Inflammatory macrophage treated with lipopolysaccharide for 4 hours (primary cell): ENCODE measurements around the gene TPD52L2.

Experiments
- DNase-seq: peaks from one replicate; pipeline ENCODE4 v3.0.0-alpha.2; 2020

The TPD52L2 gene

DNA sequence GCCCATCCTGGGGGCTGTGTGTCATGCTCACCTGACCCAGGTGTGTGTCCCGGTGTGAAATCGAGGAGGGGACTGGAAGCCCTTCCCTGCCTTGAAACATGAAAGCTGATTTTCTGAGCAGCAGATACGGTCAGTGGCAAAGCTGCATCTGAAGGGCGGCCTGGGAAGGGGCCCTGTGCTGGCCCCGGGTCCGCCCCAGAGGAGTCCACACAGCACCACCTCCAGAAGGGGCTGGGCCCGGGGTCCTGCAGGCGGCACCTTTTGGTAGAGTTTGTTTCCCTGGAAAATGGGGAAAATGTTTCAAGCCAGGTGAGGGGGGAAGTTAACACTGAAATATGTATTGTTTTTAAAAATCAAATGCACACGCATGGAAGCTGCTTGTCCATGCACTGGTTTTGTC lies 70.4 kb downstream of the TPD52L2 start:
- DNase-seq = no peak

DNA sequence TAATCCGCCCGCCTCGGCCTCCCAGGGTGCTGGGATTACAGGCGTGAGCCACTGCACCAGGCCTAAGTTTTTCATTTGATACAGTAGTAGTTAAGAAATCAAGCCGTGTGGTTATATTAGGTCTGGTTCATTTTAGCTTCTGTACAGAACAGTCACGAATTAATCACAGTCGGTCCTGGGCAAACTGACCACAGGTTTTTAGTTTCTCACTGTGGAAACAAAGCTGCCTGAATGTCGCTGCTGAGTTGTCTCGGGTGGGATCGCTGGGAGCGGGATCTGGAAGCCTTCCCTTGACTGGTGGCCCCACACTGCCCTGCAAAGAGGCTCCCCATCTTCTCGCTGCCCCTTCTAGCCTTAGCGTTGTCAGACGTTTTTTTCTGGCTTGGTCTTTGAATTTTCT lies 72.5 kb downstream of the TPD52L2 start:
- no peak for DNase-seq

- DNase-seq = no peak
Observed at GRCh38 chr20:63939061-63939935, 74.2 kb downstream of the TPD52L2 start.

DNA sequence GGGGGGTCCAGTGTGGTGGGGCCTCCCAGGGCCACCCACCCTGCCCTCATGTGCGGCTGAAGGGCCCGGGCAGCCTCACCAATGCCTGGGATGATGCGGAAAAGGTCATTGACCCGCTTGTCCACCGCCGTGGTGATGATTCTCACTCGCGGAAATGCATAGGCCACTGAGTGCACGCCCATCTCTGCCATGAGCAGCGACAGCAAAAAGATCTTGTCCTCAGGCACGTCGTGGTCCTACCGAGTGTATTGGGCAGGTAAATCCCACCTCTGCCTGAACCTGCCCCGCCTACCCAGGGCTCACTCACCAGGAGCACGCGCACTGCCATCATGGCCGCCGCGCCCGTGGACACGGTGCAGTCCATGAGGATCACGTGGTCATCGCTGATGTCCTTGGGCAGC lies 75.0 kb downstream of the TPD52L2 start:
- no peak for DNase-seq

DNA sequence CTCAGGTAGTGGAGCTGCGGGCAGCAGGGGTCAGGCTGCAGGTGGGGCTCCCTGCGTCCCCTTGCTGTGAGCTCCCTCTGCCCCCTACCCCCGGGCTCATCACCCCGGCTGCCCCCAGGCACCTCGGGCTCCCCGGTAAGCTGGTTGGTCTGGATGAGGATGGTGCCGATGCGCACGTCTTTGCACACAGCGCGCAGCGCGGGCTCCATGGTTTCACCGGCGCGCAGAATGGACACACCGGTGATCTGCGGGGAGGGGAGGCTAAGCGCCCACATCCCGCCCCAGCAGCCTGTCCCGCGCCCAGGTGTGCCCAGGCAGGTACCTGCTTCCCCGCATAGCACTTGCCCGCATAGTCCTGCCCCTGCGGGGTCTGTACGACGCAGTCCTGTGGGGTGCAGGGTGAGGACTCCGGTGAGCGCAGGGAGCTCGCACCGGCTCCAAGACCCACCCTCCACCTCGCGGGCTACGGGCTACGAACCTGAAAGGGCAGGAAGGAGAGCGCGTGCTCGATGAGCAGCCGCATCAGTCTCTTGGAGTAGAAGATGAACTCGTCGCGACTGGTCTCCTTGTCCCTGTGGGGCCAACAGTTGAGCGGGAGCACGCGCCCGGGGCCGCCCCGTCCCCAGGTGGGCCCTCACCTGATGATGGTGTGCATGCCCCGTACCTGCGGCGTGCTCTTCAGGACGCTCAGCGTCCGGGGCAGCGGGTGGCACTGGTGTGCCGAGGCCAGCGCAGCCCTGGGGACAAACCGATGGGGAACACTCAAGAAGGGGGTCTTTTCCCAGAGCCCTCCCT lies 75.6 kb downstream of the TPD52L2 start:
- no peak for DNase-seq
